Fibroblast of villous mesenchyme (primary cell): ENCODE measurements around the gene ABHD17B. TPM values are rescaled to one million over a fixed set of nuclear protein-coding genes. Genes with fewer than 3 reads are reported as not detected.

Experiments
- DNase-seq: peaks from one replicate; pipeline ENCODE4 v3.0.0-alpha.2; 2010; ENCODE audit warnings: low read depth
- H3K4me3 ChIP-seq: 2 replicates; pipeline ENCODE4 v1.5.1; 2011; ENCODE audit warnings: low read depth, mild to moderate bottlenecking, low read length
- total RNA-seq: library from RNA; depleted of rRNA; stranded (reverse); fragments of >200 nt; gene quantifications from 2 replicates; pipeline ENCODE4 v1.2.3, GENCODE V29; 2012
- TF ChIP-seq, protein P1 (sequence below): IDR thresholded peaks from 2 replicates; pipeline ENCODE4 v1.5.1; 2012; ENCODE audit warnings: low read depth, mild to moderate bottlenecking, low read length; ENCODE audit not compliant: insufficient read depth

ABHD17B gene
- total RNA-seq, 1 donor: 27.2 TPM

GRCh38 chr9:71937898-71938297 is 26.9 kb upstream of the ABHD17B start:
- TF ChIP-seq, protein P1, sequence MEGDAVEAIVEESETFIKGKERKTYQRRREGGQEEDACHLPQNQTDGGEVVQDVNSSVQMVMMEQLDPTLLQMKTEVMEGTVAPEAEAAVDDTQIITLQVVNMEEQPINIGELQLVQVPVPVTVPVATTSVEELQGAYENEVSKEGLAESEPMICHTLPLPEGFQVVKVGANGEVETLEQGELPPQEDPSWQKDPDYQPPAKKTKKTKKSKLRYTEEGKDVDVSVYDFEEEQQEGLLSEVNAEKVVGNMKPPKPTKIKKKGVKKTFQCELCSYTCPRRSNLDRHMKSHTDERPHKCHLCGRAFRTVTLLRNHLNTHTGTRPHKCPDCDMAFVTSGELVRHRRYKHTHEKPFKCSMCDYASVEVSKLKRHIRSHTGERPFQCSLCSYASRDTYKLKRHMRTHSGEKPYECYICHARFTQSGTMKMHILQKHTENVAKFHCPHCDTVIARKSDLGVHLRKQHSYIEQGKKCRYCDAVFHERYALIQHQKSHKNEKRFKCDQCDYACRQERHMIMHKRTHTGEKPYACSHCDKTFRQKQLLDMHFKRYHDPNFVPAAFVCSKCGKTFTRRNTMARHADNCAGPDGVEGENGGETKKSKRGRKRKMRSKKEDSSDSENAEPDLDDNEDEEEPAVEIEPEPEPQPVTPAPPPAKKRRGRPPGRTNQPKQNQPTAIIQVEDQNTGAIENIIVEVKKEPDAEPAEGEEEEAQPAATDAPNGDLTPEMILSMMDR: no peak
- no peak for DNase-seq
- no peak overlapping the region for H3K4me3 ChIP-seq

GRCh38 chr9:71937070-71937625 is 26.2 kb upstream of the ABHD17B start:
- no peak overlapping the region for H3K4me3 ChIP-seq
- no peak for DNase-seq
- TF ChIP-seq, protein P1: no peak

DNA sequence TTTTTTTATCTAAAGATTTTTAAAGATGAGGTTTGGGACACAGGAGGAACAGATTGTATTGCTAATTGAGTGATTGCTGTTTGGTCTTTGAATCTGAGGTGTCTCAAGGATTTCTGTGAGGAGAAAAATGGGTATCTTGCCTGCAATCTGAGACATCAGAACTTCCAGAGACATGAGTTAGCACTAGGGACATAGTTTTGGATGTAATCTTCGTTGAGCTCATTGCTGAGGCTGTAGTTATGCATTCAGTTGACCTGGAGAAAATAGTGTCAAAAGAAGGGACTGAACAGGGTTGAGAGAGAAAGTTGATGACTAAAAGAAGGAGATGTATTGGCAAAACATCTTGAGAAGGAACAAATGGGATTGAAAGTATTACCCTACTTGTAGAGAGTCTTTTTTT is 25.1 kb upstream of the ABHD17B start:
- no peak for DNase-seq
- no peak overlapping the region for H3K4me3 ChIP-seq
- TF ChIP-seq, protein P1: no peak

GRCh38 chr9:71931166-71931565 is 20.2 kb upstream of the ABHD17B start:
- TF ChIP-seq, protein P1: no peak
- DNase-seq: peak; percentile 68

GRCh38 chr9:71929791-71930440 is 18.9 kb upstream of the ABHD17B start:
- DNase-seq: peak; percentile 79
- no peak overlapping the region for H3K4me3 ChIP-seq
- TF ChIP-seq, protein P1: no peak

More at GRCh38 chr9:71931166-71931565, 20.2 kb upstream of the ABHD17B start:
- H3K4me3 ChIP-seq: no peak overlapping the region

GRCh38 chr9:71929223-71929622 is 18.2 kb upstream of the ABHD17B start:
- H3K4me3 ChIP-seq: no peak overlapping the region
- peak; percentile 36 for DNase-seq
- TF ChIP-seq, protein P1: no peak
